Measurements from ENCODE around the gene TNFRSF4.

Gene TNFRSF4

DNA sequence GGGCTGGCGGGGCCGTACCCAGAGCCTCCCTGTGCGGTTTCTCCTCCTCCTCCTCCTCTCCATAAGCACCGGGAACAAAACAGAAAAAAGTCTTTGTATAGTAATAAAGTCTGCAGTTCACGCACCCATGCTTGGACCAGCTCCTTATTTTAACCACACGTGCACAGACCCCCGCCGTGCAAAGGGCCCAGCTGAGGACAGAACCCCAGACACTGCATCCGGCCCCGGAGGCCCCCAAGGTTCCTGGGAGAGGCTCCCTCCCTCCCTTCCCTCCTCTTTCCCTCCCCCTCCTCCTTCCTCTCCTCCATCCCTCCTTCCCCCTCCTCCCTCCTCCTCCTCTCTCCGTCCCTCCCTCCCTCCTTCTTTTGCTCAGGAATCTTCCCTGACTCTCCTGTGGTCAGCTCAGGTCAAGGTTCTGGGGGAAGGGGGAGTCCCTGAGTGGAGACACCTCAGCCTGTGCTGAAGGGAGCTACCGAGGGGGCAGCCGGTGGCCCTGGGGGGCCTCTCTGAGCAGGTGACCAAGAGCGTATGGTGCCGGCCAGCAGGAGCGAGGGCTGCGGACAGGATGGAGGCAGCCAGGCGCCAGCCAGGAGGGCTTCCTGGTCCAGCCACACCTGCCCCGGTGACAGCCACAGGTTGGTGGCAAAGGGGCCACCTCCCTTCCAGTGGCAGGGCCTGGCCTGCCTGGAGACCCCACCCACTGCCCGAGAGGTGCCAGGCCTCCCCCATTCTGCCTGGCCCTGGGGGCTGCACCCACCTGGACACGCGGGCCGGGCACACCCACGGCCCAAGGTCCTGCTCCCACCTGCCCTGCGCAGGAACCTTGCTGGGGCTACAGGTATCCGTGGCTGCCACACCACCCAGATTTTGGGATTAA lies 43.5 kb downstream of the TNFRSF4 start:
- no peak for DNase-seq (ENCODE audit: low read depth in 1 of 2, low spot score in 1 of 2)

DNA sequence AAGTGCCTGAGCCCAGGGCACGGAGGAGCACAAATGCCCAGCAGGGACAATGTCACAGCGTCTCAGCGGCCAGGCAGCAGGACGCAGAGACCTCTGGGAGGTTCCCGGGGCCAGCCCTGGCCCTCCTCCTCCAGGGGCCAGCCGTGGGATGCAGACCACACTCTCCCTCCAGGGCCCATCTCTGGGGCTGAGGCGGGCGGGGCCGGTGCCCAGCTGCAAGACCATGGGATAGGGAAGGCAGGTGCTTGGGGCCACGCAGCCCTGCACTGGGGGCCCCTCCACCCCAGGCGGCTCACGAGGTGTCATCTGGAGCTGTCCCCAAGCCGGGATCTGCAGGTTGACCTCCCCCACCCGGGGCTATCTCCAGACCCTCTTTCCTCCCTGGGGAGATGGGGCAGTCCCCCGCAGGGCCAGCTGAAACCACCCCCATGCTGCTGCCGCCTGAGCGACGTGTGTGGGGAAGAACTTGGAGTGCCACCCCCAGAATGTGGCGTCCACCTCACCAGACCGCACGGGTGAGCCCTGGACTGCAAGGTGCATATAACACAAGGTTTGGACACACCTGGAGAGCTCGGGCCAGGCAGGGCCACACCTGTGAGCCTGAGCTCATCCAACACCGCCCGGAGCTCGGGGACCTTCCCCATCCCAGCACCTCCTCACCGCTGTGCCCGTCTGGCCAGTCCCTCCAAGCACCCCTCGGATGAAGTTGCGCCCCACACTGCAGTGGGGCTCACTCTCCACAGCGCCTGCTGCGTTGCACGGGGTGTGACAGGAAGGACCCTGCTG lies 44.3 kb downstream of the TNFRSF4 start:
- DNase-seq (ENCODE audit: low read depth in 1 of 2, low spot score in 1 of 2): no peak

DNA sequence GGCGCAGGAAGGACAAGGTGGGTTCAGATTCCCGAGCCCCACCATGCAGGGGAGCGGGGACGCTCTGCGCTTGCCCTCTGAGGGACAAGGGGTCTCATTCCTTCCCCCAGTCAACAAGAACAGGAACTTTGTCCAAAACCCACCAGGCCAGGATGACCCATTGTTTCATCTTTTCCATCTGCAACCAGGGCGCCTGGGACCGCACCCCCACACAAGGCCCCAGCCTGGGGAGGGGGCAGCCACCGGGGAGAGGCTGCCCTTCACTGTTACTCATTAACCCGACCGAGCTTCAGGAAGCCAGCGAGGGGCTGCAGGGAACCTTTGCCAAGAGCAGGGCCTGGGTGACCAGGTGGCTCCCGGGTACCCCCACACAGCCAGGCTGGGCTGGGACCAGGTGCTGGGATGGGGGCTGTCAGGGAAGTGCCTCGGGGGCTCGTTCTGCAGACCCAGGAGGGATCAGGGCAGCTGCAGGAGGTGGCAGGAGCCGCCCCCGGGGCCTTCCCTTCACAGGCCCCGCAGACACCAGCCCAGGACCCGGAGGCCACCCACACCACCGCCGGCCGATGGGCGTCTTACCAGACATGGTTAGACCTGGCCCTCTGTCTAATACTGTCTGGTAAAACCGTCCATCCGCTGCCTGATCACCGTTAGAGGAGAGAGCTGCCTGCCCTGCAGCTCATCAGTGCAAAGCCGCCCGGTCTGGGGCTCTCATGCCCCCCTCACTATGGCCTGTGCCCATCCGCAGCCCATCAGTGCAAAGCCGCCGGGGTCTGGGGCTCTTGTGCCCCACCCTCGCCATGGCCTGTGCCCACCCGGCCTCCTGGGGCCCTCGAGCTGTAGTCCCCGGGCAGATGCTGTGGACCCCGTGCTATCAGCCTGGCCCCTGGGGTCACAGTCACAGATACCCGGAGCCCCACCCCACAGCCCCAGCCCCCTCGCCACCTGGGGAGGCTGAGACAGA lies 45.2 kb downstream of the TNFRSF4 start:
- no peak for DNase-seq (ENCODE audit: low read depth in 1 of 2, low spot score in 1 of 2)

DNA sequence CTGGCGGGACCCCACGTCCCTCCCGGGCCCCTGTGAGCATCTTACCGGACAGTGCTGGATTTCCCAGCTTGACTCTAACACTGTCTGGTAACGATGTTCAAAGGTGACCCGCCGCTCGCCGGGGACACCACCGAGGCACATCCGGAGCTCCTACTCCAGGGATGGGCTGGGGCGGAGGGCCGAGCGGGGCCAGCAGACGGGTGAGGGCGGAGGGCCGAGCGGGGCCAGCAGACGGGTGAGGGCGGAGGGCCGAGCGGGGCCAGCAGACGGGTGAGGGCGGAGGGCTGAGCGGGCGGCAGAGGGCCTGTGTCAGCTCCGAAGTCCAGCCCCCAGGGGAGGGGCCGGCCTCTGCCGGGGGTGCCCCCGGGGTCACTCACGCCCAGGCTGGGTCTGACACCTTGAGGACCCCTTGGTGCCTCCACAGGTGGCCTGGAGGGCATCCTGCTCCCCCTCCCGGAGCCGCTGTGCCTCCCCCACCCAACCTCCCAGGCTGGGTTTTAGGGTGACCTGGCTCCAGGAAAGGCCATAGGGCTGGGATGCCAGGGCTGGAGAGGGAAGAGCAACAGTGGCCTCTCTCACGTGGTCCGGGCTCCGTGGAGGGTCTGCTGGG lies 46.0 kb downstream of the TNFRSF4 start:
- DNase-seq (ENCODE audit: low read depth in 1 of 2, low spot score in 1 of 2): no peak

DNA sequence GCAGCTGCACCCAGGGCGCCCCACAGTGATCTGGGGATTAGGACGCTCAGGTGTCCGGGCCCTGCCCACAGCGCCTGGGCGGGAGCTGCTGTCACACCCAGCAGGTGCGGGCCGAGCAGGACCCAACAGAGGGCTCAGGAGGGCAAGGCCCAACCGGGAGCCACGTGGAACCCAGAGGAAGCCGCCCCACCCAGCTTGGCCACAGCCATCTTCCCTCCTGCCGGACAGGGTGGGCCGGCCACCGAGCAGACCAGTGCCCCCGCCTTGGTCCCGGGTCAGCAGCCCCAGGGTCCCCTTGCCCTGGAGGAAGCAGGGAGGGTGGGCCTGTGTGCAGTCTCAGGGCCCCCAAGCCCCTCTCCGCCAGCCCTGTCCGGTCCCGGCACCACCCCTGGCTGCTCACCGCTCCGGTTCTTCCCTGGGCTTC lies 46.5 kb downstream of the TNFRSF4 start:
- DNase-seq (ENCODE audit: low read depth in 1 of 2, low spot score in 1 of 2): no peak

DNA sequence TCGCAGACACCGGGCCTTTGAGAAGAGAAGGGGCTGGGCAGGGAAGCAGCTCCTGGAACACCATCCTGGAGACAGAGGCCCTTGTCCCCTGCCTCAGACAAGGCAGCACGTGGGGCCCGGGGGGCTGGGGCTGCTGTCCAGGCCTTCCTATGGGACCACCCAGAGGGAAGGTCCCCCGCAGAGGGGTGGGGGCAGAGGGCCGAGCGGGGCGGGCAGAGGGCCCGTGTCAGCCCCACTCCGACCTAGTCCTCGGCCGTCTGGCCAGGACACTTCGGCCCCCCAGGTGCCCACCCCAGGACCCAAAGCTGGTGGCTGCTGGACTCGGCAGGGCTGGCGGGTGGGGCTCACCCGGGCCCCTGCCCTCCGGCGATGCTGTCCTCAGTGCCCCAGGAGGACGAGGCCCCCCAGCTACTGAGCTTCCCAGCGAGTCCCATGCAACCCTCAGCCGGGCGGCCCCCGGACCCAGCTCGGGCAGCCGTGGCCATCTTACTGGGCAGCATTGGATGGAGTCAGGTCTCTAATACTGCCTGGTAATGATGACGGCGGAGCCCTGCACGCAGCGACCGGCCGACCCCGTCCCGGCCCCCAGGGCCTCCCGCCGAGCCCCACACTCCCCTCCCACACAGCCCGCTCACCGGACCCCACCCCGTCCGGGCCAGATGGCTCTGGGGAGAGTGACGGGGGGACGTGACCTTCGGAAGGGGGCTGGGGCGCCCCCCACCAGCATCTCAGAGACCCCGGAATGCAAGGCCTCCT lies 47.1 kb downstream of the TNFRSF4 start:
- no peak for DNase-seq (ENCODE audit: low read depth in 1 of 2, low spot score in 1 of 2)

DNA sequence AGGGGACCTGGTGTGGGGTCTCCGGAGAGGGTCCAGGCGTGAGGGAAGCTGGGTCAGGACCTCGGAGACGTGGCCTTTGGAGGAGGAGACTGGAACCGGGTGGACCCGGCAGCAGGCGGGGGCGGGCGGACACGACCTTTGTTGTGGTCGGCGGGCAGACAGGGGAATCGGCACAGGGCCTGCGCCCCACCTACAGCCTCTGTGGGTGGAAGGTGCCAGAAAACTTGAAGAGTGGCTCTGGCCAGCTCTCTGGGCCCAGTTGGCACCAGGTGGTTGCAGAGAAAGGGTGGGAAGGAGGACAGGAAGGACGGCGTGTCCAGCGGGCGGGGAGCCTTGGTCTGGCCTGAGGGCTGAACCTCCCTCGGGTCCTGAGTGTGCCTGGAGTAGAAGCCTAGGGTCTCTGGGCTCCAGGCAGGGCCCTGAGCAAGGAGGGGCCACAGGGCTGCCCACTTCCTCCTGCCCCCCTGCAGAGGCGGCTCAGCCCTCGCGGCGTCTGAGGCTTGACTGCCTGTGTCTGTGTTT lies 48.0 kb downstream of the TNFRSF4 start:
- DNase-seq (ENCODE audit: low read depth in 1 of 2, low spot score in 1 of 2): no peak

DNA sequence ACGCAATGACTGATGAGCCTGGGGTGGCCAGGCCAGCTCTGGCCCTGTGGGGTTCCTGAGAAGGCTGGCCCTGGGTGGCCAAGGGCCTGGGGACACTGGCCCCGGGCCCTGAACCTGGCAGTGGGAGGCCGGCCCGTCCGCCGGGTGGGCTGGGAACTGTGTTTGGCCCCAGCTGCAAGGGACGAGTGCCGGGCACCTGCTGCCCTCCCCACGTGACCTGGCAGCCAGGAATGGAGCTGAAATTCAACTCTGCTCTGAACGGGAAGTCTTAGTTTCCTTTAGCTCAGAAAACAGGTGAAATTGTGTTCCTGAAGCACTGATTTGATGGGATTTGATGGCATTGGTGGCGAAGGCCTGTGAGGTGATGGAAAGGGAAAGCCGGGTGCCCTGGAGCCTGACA lies 48.5 kb downstream of the TNFRSF4 start:
- no peak for DNase-seq (ENCODE audit: low read depth in 1 of 2, low spot score in 1 of 2)

DNA sequence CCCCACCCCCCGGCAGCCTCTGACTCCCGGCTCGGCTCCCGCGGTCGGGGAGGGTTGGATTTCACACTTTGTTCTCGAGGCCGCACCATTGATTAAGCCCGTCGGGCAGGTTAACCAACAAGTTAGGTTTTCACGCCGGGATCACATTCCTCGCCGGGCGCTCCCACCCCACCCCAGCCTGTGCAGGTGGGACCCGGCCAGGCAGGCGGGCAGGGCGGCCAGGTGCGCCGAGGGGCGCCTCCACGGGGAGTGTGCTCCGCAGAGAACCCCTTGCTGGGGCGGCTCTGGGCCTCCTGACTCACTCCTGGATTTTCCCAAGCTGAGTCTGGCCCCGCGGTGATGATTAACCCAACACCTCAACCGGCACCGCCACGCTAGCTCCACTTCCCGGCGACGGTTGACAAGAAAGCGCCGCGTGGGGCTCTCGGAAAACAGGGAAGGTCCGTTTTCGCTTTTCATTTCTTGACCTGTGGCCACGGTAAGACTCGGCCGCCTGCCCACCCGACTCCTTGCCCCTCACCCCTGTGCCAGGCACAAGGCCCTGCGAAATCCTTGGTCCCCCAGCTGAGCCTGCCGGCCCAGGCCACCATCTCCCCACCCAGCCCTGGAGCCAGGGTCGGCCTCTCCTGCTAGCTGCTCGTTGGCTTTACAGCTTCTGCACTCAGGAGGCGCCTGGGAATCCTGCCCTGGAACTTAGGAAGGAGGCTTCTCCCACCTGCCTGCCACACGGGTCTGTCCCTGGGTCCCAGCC lies 49.1 kb downstream of the TNFRSF4 start:
- DNase-seq (ENCODE audit: low read depth in 1 of 2, low spot score in 1 of 2): no peak

DNA sequence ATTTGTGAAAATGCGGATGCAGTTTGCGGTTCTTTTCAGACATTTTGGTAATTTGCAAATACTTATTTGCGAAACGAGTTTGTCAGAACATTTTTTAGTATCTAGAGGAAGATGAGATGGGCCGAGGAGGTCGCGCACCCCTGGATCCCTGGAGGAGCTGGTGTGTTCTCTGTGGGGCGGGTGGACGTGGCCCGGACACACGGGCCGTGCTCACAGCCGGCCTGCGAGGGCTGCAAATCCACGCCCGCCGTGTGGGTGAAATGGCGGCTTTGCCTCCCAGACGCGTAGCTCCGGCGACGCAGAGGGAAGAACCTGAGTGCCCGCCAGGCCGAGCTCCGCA lies 49.6 kb downstream of the TNFRSF4 start:
- no peak for DNase-seq (ENCODE audit: low read depth in 1 of 2, low spot score in 1 of 2)

DNA sequence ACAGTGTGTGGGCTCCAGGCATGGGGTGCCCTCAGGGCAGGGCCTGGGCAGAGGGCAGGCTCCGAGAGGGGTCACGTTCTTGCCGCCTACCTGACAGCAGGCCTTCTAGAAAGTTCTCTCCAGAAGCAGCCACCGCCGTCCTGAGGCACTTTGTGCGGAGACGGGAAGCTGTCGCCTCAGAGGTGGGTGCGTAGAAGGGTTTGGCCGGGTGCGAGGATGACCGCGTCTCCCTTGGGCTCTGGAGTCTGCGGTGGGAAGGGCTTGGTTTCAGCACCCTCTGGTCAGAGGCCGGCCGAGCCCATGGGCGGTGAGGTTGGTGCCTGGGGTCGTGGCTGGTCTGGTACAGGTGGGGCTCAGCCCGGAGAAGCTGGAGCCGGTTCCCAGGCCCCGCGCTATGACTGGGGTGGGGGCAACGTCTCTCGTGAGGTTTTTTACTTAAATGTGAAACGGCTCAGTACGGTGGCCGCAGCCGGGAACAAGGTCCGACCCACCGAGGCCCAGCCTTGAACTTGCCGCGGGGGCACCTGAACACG lies 50.3 kb downstream of the TNFRSF4 start:
- DNase-seq (ENCODE audit: low read depth in 1 of 2, low spot score in 1 of 2): no peak

DNA sequence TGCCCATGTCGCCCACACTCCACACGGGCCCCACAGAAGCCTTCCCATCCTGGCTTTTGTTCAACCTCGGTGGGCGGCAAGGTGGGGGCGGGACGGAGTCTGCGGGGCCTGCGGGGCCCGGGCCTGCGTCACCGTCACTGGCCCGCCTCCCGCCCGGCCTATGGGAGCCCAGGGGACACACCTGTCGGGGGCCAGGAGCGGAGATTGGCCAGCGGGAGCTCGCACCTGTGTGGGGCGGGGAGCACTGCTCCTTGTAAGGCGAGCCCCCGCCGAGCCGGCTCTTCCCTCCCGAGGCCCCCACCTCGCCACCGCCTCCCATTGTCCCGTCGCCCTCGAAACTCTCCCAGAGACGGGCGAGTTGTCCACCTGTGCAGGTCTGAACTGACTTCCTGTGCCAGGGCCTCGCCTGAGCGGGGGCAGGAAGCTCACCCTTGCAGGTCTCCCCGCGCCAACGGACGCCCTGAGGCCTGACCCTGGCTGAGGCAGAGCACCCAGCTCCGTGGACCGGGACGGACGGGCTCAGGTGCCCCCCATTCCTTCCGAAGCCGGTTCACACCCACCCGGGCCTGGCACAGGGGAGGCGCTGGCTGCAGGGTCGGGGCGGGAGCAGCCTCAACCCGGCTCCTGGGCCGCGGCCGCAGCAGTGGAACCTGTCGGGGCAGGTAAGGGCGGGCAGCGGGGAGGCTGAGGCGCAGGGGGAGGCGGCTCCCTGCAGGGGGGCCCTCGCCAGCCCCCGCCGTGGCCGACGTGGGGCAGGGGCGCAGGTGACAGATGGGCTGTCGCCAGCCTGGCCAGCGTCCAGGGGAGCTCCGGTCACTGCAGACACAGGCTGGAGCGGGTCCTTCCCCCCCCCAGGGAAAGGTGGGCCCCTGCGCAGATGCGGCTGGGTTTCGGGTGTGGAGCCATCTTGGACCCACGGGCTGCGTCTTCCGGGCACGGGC lies 51.1 kb downstream of the TNFRSF4 start:
- DNase-seq (ENCODE audit: low read depth in 1 of 2, low spot score in 1 of 2): no peak

DNA sequence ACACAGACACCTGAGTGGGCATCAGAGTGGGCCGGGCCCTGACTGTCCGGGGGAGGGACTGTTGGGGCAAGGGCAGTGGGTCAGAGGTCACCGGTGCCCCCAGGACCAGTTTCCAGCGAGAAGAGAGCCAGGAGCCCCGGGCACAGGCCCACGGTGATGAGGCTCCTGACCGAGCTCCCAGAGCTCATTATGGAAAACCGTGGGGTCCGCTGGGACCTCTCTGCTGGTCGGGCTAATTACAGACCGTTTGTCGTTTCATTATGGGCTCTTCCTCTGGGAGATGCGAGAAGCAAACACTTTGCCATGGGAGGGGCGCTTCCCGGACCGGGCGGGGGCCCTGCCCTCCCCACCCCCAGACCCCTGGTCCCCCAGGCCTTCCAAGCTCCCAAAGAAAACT lies 52.3 kb downstream of the TNFRSF4 start:
- DNase-seq (ENCODE audit: low read depth in 1 of 2, low spot score in 1 of 2): no peak

Measured in activated CD4-positive, alpha-beta T cell treated with anti-CD3 and anti-CD28 coated beads, Interleukin-2, amount 50 U/mL, for 24 hours (primary cell).